ENCODE data around the gene VIPAS39. TPM values are rescaled to one million over a fixed set of nuclear protein-coding genes. Genes with fewer than 3 reads are reported as not detected.

VIPAS39 gene
- total RNA-seq (2014; rRNA removed; shearing (Covaris generic)) (25.0 and 59.8 TPM in 2 replicates), polyA plus RNA-seq (2016; fragmentation: Nextera tagmentation; extraction: Ambion mirVana) (14.9 TPM in 2 replicates)

GRCh38 chr14:77457522-77458248 is at the start of gene VIPAS39, which contains the start of gene AHSA1:
Gene VIPAS39 (minus strand): TSS chr14:77457601. CDS start chr14:77454102, 3,499 bp downstream.
Gene AHSA1 (plus strand): TSS chr14:77458093. CDS start chr14:77458190, 97 bp downstream.
- H3K9me2 ChIP-seq (ENCODE audit: insufficient read depth), result no peaks in the 10 kb centered on the region
- H3K36me3 ChIP-seq (ENCODE audit: low read depth), result peaks cover 23% of the 10 kb centered on the region; the same call in 1 of the 2 replicates
- no peaks in the 10 kb centered on the region for H3K9me3 ChIP-seq (ENCODE audit: low read depth)
- peaks cover 77% of the 10 kb centered on the region for H3K79me2 ChIP-seq (ENCODE audit: insufficient read depth)
- in situ Hi-C loops (cut with MboI), result no loop called here
- TF ChIP-seq EZH2phosphoT487 (IDR thresholded peaks at IDR 0.05; ENCODE audit: insufficient read depth, low read depth), result no peak
- TF ChIP-seq EZH2 (IDR thresholded peaks at IDR 0.05; ENCODE audit: insufficient read depth, poor library complexity, severe bottlenecking), result no peak
- H3K4me1 ChIP-seq (ENCODE audit: insufficient read depth), result peaks cover 13% of the 10 kb centered on the region
- H3K9ac ChIP-seq, result peak within 1 kb of the TSS; percentile 89
- peak within 1 kb of the TSS; percentile 96 for H2AFZ ChIP-seq
- H3K4me2 ChIP-seq (ENCODE audit: unreplicated experiment), result peak within 1 kb of the TSS; percentile 99
- no peaks in the 10 kb centered on the region for H3K27me3 ChIP-seq (replicated peaks; ENCODE audit: insufficient read depth)
- WGBS, 2 experiments (ENCODE audit: low coverage in 1 of 2, low lambda C conversion rate in 2 of 2, missing lambda C conversion rate in 2 of 2), result 1% methylated on average over 50 of the region's 50 CpGs
- peak within 1 kb of the TSS; percentile 89 for H3K27ac ChIP-seq
- H3F3A ChIP-seq (ENCODE audit: insufficient read depth), result no peaks in the 10 kb centered on the region
- H3K4me3 ChIP-seq, result peak within 1 kb of the TSS; percentile 99
- peaks cover 5% of the 10 kb centered on the region for H4K20me1 ChIP-seq (ENCODE audit: insufficient read depth)
- peak; percentile 100 for DNase-seq

- 0 out of 2 replicates have a peak, but pooled peaks cover 3% of the 10 kb centered on the region for H3K27me3 ChIP-seq (replicated peaks; ENCODE audit: insufficient read depth)
- H3K9me3 ChIP-seq (ENCODE audit: low read depth), result no peaks in the 10 kb centered on the region
- H3K9ac ChIP-seq, result no peak overlapping the region
- DNase-seq, result no peak
- in situ Hi-C loops (cut with MboI), result no loop called here
- no peak overlapping the region for H2AFZ ChIP-seq
- H3K9me2 ChIP-seq (ENCODE audit: insufficient read depth), result no peaks in the 10 kb centered on the region
- no peaks in the 10 kb centered on the region for H4K20me1 ChIP-seq (ENCODE audit: insufficient read depth)
- peaks cover 6% of the 10 kb centered on the region; the same call in 1 of the 2 replicates for H3K4me1 ChIP-seq (ENCODE audit: insufficient read depth)
- peaks cover 6% of the 10 kb centered on the region for H3K36me3 ChIP-seq (ENCODE audit: low read depth)
- no peak overlapping the region for H3K4me3 ChIP-seq
- H3K27ac ChIP-seq, result no peak overlapping the region
- H3K4me2 ChIP-seq (ENCODE audit: unreplicated experiment), result no peak overlapping the region
- peaks cover 20% of the 10 kb centered on the region; the same call in 1 of the 2 replicates for H3F3A ChIP-seq (ENCODE audit: insufficient read depth)
- WGBS, 2 experiments (ENCODE audit: low coverage in 1 of 2, low lambda C conversion rate in 2 of 2, missing lambda C conversion rate in 2 of 2), result 65 to 66% methylated on average over 4 of the region's 4 CpGs
- H3K79me2 ChIP-seq (ENCODE audit: insufficient read depth), result no peaks in the 10 kb centered on the region
- no peak for TF ChIP-seq EZH2phosphoT487 (IDR thresholded peaks at IDR 0.05; ENCODE audit: insufficient read depth, low read depth)
Observed at GRCh38 chr14:77505031-77505430, 47.6 kb upstream of the VIPAS39 start.

- H3F3A ChIP-seq (ENCODE audit: insufficient read depth), result peaks cover 16% of the 10 kb centered on the region; the same call in 1 of the 2 replicates
- H3K79me2 ChIP-seq (ENCODE audit: insufficient read depth), result no peaks in the 10 kb centered on the region
- DNase-seq, result no peak
- no peak overlapping the region for H2AFZ ChIP-seq
- H3K4me3 ChIP-seq, result no peak overlapping the region
- 96 to 98% methylated on average over 5 of the region's 5 CpGs for WGBS, 2 experiments (ENCODE audit: low coverage in 1 of 2, low lambda C conversion rate in 2 of 2, missing lambda C conversion rate in 2 of 2)
- H3K36me3 ChIP-seq (ENCODE audit: low read depth), result no peaks in the 10 kb centered on the region; the same call in 1 of the 2 replicates
- no peaks in the 10 kb centered on the region for H3K9me3 ChIP-seq (ENCODE audit: low read depth)
- no peaks in the 10 kb centered on the region for H4K20me1 ChIP-seq (ENCODE audit: insufficient read depth)
- H3K27ac ChIP-seq, result no peak overlapping the region
- no peak overlapping the region for H3K4me2 ChIP-seq (ENCODE audit: unreplicated experiment)
- peaks cover 17% of the 10 kb centered on the region for H3K27me3 ChIP-seq (replicated peaks; ENCODE audit: insufficient read depth)
- no peaks in the 10 kb centered on the region for H3K4me1 ChIP-seq (ENCODE audit: insufficient read depth)
- no peaks in the 10 kb centered on the region for H3K9me2 ChIP-seq (ENCODE audit: insufficient read depth)
- TF ChIP-seq EZH2 (IDR thresholded peaks at IDR 0.05; ENCODE audit: insufficient read depth, poor library complexity, severe bottlenecking) (no peak), EZH2phosphoT487 (IDR thresholded peaks at IDR 0.05; ENCODE audit: insufficient read depth, low read depth) (no peak)
- in situ Hi-C loops (cut with MboI), result no loop called here
- H3K9ac ChIP-seq, result no peak overlapping the region
Observed at GRCh38 chr14:77503138-77503537, 45.7 kb upstream of the VIPAS39 start.

GRCh38 chr14:77502109-77502782 is 44.8 kb upstream of the VIPAS39 start:
- Histone ChIP-seq H3K9me2 (ENCODE audit: insufficient read depth) (no peaks in the 10 kb centered on the region), H3K4me1 (ENCODE audit: insufficient read depth) (no peaks in the 10 kb centered on the region), H3K27me3 (replicated peaks; ENCODE audit: insufficient read depth) (peaks cover 22% of the 10 kb centered on the region), H3F3A (ENCODE audit: insufficient read depth) (peaks cover 16% of the 10 kb centered on the region; the same call in 1 of the 2 replicates), H3K4me3 (no peak overlapping the region), H3K9me3 (ENCODE audit: low read depth) (no peaks in the 10 kb centered on the region), H4K20me1 (ENCODE audit: insufficient read depth) (no peaks in the 10 kb centered on the region), H2AFZ (no peak overlapping the region), H3K36me3 (ENCODE audit: low read depth) (no peaks in the 10 kb centered on the region; the same call in 1 of the 2 replicates), H3K79me2 (ENCODE audit: insufficient read depth) (no peaks in the 10 kb centered on the region), H3K27ac (no peak overlapping the region), H3K4me2 (ENCODE audit: unreplicated experiment) (no peak overlapping the region), H3K9ac (no peak overlapping the region)
- TF ChIP-seq EZH2 (IDR thresholded peaks at IDR 0.05; ENCODE audit: insufficient read depth, poor library complexity, severe bottlenecking) (no peak), EZH2phosphoT487 (IDR thresholded peaks at IDR 0.05; ENCODE audit: insufficient read depth, low read depth) (no peak)
- WGBS, 2 experiments (ENCODE audit: low coverage in 1 of 2, low lambda C conversion rate in 2 of 2, missing lambda C conversion rate in 2 of 2), result 76 to 81% methylated on average over 11 of the region's 11 CpGs
- in situ Hi-C loops (cut with MboI), result no loop called here
- no peak for DNase-seq
